Measurements from ENCODE around the gene MZB1.
"Not testable (repeated sequence)": the region's sequence is repeated elsewhere in the genome, so short reads cannot be mapped to it uniquely, and the experiment has no call there.

The MZB1 gene

GRCh38 chr5:139392678-139393496 is 3.2 kb upstream of the MZB1 start:
- peak; percentile 51 to 83 (median 62) for DNase-seq (ENCODE audit: low read depth in 3 of 3)

- no peak for DNase-seq (ENCODE audit: low read depth in 3 of 3)
Measured at GRCh38 chr5:139392324-139392677, 2.6 kb upstream of the MZB1 start.

- DNase-seq (ENCODE audit: low read depth in 3 of 3), result no peak
Measured at GRCh38 chr5:139391570-139392323, 2.0 kb upstream of the MZB1 start.

GRCh38 chr5:139390639-139391569 is 1.2 kb upstream of the MZB1 start:
- no peak for DNase-seq (ENCODE audit: low read depth in 3 of 3)

GRCh38 chr5:139388198-139388821 is 1.4 kb downstream of the MZB1 start:
- no peak for DNase-seq (ENCODE audit: low read depth in 3 of 3)

- no peak for DNase-seq (ENCODE audit: low read depth in 3 of 3)
Measured at GRCh38 chr5:139387611-139388197, 2.0 kb downstream of the MZB1 start.

- not testable (repeated sequence) for DNase-seq (ENCODE audit: low read depth in 3 of 3)
Measured at GRCh38 chr5:139386956-139387355, 2.8 kb downstream of the MZB1 start.

GRCh38 chr5:139386050-139386438 is 3.7 kb downstream of the MZB1 start:
- no peak for DNase-seq (ENCODE audit: low read depth in 3 of 3)

GRCh38 chr5:139385061-139386049 is 4.4 kb downstream of the MZB1 start:
- no peak for DNase-seq (ENCODE audit: low read depth in 3 of 3)

- DNase-seq (ENCODE audit: low read depth in 3 of 3), result no peak
Measured at GRCh38 chr5:139384591-139385051, 5.1 kb downstream of the MZB1 start.

GRCh38 chr5:139383993-139384590 is 5.6 kb downstream of the MZB1 start:
- no peak for DNase-seq (ENCODE audit: low read depth in 3 of 3)

GRCh38 chr5:139383275-139383992 is 6.3 kb downstream of the MZB1 start, which contains the start of gene SLC23A1:
Gene SLC23A1 (minus strand): TSS chr5:139383297. CDS start chr5:139383253, 44 bp downstream.
- no peak for DNase-seq (ENCODE audit: low read depth in 3 of 3)

- DNase-seq (ENCODE audit: low read depth in 3 of 3), result no peak
Measured at GRCh38 chr5:139382807-139383206, 6.9 kb downstream of the MZB1 start.

- DNase-seq (ENCODE audit: low read depth in 3 of 3), result no peak
Measured at GRCh38 chr5:139381837-139382761, 7.6 kb downstream of the MZB1 start.

GRCh38 chr5:139379626-139380449 is 9.9 kb downstream of the MZB1 start:
- DNase-seq (ENCODE audit: low read depth in 3 of 3), result no peak

- DNase-seq (ENCODE audit: low read depth in 3 of 3), result no peak
Measured at GRCh38 chr5:139378941-139379361, 10.8 kb downstream of the MZB1 start.

All from stimulated activated CD4-positive, alpha-beta T cell treated with anti-CD3 and anti-CD28 coated beads, TNF-alpha, amount 100 ng/mL, for 24 hours (primary cell).